Effector CD4-positive, alpha-beta T cell (primary cell): ENCODE data around the gene CYB561.

Source experiments
- DNase-seq: peaks from one replicate; pipeline ENCODE4 v3.0.0-alpha.2; 2020

Gene CYB561

GRCh38 chr17:63431939-63432804 is 13.9 kb downstream of the CYB561 start:
- DNase-seq: no peak

DNA sequence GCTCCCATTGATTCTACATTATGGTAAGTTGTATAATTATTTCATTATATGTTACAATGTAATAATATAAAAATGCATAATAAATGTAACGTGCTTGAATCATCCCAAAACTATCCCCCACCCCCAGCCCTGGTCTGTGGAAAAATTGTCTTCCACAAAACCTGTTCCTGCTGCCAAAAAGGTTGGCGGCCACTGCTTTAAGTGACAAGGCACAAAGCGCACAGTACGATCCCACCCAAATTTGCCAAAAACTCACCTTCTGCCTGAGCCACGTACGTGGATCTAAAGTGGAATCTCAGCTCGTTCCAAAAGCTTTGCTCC is 14.5 kb downstream of the CYB561 start:
- no peak for DNase-seq

GRCh38 chr17:63430223-63430622 is 15.9 kb downstream of the CYB561 start:
- DNase-seq: no peak

DNA sequence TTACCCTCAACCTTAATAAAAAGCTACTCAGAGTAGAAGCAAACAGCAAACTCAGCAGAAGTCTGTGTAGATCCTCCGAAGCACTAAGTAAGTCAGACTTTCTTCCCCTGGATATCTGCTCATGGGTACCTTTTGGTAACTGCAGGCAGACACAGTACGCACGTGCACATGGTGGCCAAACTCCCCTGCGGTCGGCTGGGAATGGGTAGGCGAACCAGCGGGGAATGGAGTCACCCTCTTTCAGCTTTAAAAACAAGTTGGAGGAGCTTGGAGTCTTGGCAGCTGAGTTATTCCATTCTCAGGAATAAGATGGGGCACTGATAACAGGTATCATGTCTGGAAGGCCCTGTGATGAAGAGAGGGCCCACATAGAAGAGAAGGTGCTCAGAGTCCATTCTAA is 16.3 kb downstream of the CYB561 start:
- DNase-seq: no peak

- no peak for DNase-seq
These were observed 19.2 kb downstream of the CYB561 start for GRCh38 chr17:63426917-63427308.

DNA sequence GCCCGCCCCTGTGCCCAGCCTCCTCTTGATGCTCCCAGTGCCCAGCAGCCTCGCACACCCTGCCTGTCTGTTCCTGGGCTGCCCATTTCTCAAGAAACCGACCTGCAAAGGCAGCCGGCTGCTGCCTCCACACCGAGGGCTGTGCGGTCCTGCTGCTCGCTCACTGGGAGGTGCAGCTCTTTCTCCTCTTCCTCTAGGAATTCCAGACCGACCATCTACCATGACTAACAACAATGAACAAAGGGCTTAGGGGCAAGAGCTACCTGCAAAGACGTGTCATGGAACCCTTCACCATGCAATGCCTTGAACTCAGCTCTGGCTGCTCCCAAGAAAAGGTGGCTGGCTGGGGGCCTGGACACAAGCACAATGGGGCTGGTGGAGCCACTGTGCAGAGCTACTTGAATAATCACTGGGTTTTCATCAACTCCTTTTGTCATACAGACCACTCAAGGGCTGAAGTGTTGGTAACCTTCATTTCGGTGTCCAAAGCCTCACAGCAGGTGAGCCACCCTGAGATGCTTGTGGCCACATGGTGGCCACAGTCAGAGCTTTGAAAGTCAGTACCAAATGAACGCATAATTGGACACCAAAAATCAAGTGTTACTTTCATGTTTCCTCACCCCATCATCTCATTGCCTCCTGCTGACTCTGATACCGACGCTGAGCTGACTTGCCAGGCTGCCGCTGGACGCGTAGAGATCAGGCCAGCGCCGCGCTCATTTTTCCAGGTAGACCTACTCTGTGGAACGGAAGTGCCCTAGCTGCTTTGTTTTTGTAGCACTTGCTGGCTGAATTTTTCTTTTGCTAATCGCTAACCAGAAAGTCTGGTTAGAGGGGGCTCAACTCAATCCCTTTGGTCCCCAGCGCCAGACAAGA is 19.8 kb downstream of the CYB561 start:
- no peak for DNase-seq

- DNase-seq: peak; percentile 70
These were observed 20.6 kb downstream of the CYB561 start for GRCh38 chr17:63425483-63425882.

- DNase-seq: no peak
These were observed 22.1 kb downstream of the CYB561 start for GRCh38 chr17:63423963-63424362.

GRCh38 chr17:63423251-63423950 is 22.7 kb downstream of the CYB561 start:
- no peak for DNase-seq

- DNase-seq: no peak
These were observed 24.1 kb downstream of the CYB561 start for GRCh38 chr17:63421681-63422645.

- DNase-seq: no peak
These were observed 25.0 kb downstream of the CYB561 start for GRCh38 chr17:63420868-63421680.

DNA sequence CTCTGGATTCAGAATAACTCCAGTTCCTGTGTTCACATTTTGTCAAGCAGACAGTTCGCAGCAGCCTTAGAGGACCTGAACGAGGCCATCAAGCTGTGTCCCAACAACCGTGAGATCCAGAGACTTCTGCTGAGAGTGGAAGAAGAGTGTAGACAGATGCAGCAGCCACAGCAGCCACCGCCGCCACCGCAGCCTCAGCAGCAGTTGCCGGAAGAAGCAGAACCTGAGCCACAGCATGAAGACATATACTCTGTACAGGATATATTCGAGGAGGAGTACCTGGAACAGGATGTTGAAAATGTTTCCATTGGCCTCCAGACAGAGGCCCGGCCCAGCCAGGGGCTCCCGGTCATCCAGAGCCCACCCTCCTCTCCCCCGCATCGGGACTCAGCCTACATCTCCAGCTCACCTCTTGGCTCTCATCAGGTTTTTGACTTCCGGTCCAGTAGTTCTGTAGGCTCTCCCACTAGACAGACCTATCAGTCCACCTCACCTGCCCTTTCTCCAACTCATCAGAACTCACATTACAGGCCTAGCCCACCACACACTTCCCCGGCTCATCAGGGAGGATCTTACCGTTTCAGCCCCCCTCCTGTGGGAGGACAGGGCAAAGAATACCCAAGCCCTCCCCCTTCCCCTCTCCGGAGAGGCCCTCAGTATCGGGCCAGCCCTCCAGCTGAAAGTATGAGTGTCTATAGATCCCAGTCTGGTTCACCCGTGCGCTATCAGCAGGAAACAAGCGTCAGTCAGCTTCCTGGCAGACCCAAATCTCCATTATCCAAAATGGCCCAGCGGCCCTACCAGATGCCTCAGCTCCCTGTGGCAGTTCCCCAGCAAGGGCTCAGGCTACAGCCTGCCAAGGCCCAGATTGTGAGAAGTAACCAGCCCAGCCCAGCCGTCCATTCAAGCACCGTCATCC is 25.9 kb downstream of the CYB561 start:
- no peak for DNase-seq

- no peak for DNase-seq
These were observed 26.7 kb downstream of the CYB561 start for GRCh38 chr17:63419398-63419797.

GRCh38 chr17:63418540-63418939 is 27.6 kb downstream of the CYB561 start:
- DNase-seq: no peak

GRCh38 chr17:63414222-63414621 is 31.9 kb downstream of the CYB561 start:
- no peak for DNase-seq

GRCh38 chr17:63413128-63413527 is 33.0 kb downstream of the CYB561 start:
- no peak for DNase-seq

- no peak for DNase-seq
These were observed 33.9 kb downstream of the CYB561 start for GRCh38 chr17:63412234-63412633.

GRCh38 chr17:63407741-63408330 is 38.3 kb downstream of the CYB561 start:
- no peak for DNase-seq

- peak; percentile 65 for DNase-seq
These were observed 39.3 kb downstream of the CYB561 start for GRCh38 chr17:63406689-63407330.
